HepG2 (cell line): ENCODE measurements around the gene ZC3H12A. TPM values are rescaled to one million over a fixed set of nuclear protein-coding genes. Genes with fewer than 3 reads are reported as not detected.

Experiments
- ATAC-seq: fragments of 200-7000 bp; cut with Tn5 transposase; 3 replicates; pipeline ENCODE4 v1.9.1; 2020; ENCODE audit warnings: mild to moderate bottlenecking, moderate library complexity
- BruUV-seq: library from RNA; stranded (reverse); fragments of 400-500 nt; replicated peaks from 2 replicates; lab custom pipeline; 2021; lab: Mats Ljungman, UMichigan
- CTCF ChIA-PET: fragments of 300-600 bp; formaldehyde crosslinking; extraction: SDS; loops from one replicate; lab custom pipeline; 2021; ENCODE audit warnings: low total read pairs, inconsistent platforms, low intra/inter-chr PET ratio; lab: Yijun Ruan, JAX
- POLR2A ChIA-PET: fragments of 350-600 bp; sonication (Branson Sonifier 250); formaldehyde crosslinking; loops from one replicate; lab custom pipeline; 2020; ENCODE audit warnings: antibody characterized with exemption, inconsistent platforms; lab: Yijun Ruan, JAX
- DNase-seq: peaks from one replicate; pipeline ENCODE4 v3.0.0-alpha.2; 2015; ENCODE audit warnings: low spot score
- FAIRE-seq: peaks from 3 replicates; lab custom pipeline; 2011; peaks lifted over from hg19 to GRCh38; lab: Jason Lieb, UNC
- H2AFZ ChIP-seq: one replicate; pipeline ENCODE4 v1.6.1; 2011; ENCODE audit warnings: low read length, inconsistent platforms
- H3K27ac ChIP-seq: fragments of 300-600 bp; 3 replicates; pipeline ENCODE4 v1.8.0; 2011; ENCODE audit warnings: mixed run types, mild to moderate bottlenecking, mixed read lengths, low read length, inconsistent platforms; ENCODE audit not compliant: insufficient read depth; ENCODE audit errors: extremely low read length
- H3K27me3 ChIP-seq, 2 experiments: fragments of 200-600 bp in 1 of 2; 2 replicates in 1 of 2; 3 replicates in 1 of 2; pipeline versions ENCODE4 v1.6.0 to v1.8.0; 2011; ENCODE audit warnings: low read length in 2 of 2, mild to moderate bottlenecking in 2 of 2, moderate library complexity in 2 of 2, inconsistent platforms in 1 of 2; ENCODE audit not compliant: insufficient read depth in 2 of 2, control insufficient read depth in 1 of 2
- H3K36me3 ChIP-seq, 2 experiments: fragments of 200-600 bp in 1 of 2; replicated peaks in 1 of 2; 2 replicates in 1 of 2; 3 replicates in 1 of 2; pipeline versions ENCODE4 v1.5.1 to v1.8.0; 2011; ENCODE audit warnings: low read length in 2 of 2, inconsistent platforms in 1 of 2; ENCODE audit not compliant: insufficient read depth in 2 of 2, control insufficient read depth in 1 of 2
- H3K4me1 ChIP-seq: 2 replicates; pipeline ENCODE4 v1.5.1; 2012; ENCODE audit warnings: low read length, inconsistent platforms; ENCODE audit not compliant: insufficient read depth
- H3K4me2 ChIP-seq: 2 replicates; pipeline ENCODE4 v1.6.0; 2011; ENCODE audit warnings: low read depth, low read length, inconsistent platforms
- H3K4me3 ChIP-seq, 3 experiments: fragments of 200-600 bp in 1 of 3; sonication (generic), shearing (Covaris generic) in 1 of 3; replicated peaks in 1 of 3; 2 replicates each; pipeline ENCODE4 v1.5.1; 2011 to 2016; ENCODE audit warnings: low read length in 3 of 3, inconsistent platforms in 2 of 3, low read depth in 2 of 3, mild to moderate bottlenecking in 2 of 3, control low read depth in 1 of 3, mixed read lengths in 1 of 3; ENCODE audit not compliant: insufficient read depth in 1 of 3
- H3K79me2 ChIP-seq: one replicate; pipeline ENCODE4 v1.6.1; 2011; ENCODE audit warnings: low read length, inconsistent platforms; ENCODE audit not compliant: insufficient read depth
- H3K9ac ChIP-seq: 2 replicates; pipeline ENCODE4 v1.6.0; 2011; ENCODE audit warnings: mild to moderate bottlenecking, low read depth, low read length, inconsistent platforms; ENCODE audit not compliant: insufficient read depth
- H3K9me3 ChIP-seq: 2 replicates; pipeline ENCODE4 v1.5.1; 2012; ENCODE audit warnings: mild to moderate bottlenecking, low read length
- H4K20me1 ChIP-seq: 2 replicates; pipeline ENCODE4 v1.6.0; 2011; ENCODE audit warnings: inconsistent platforms, mild to moderate bottlenecking, low read length, moderate library complexity; ENCODE audit not compliant: insufficient read depth
- GLMP ChIP-seq: sonication (generic); formaldehyde crosslinking; IDR thresholded peaks from 2 replicates; pipeline ENCODE4 v1.9.0; 2021; ENCODE audit warnings: missing genetic modification reagents, mild to moderate bottlenecking, borderline replicate concordance
- GRHL1 ChIP-seq: sonication (generic); formaldehyde crosslinking; conservative IDR thresholded peaks from 2 replicates; pipeline ENCODE4 v1.8.0; 2022; ENCODE audit warnings: missing genetic modification reagents
- ONECUT2 ChIP-seq: sonication (generic); formaldehyde crosslinking; IDR thresholded peaks from 2 replicates; pipeline ENCODE4 v1.4.0; 2020; ENCODE audit warnings: missing genetic modification reagents
- RFX5 ChIP-seq: IDR thresholded peaks from 2 replicates; pipeline ENCODE4 v1.6.1; 2011; ENCODE audit warnings: low read depth, low read length, improper control_type of control experiment
- ZBTB25 ChIP-seq: IDR thresholded peaks from 2 replicates; pipeline ENCODE4 v1.6.1; 2018; ENCODE audit warnings: missing genetic modification reagents
- ZBTB3 ChIP-seq: sonication (generic); formaldehyde crosslinking; IDR thresholded peaks from 2 replicates; pipeline ENCODE4 v1.4.0; 2020; ENCODE audit warnings: low read depth, mild to moderate bottlenecking, moderate library complexity, missing genetic modification reagents, borderline replicate concordance
- ZFP90 ChIP-seq: sonication (generic); formaldehyde crosslinking; IDR thresholded peaks from 2 replicates; pipeline ENCODE4 v1.8.0; 2022; ENCODE audit warnings: missing genetic modification reagents, mild to moderate bottlenecking, inconsistent platforms, borderline replicate concordance
- ZFP91 ChIP-seq: sonication (generic); formaldehyde crosslinking; IDR thresholded peaks from 2 replicates; pipeline ENCODE4 v1.9.0; 2022; ENCODE audit warnings: missing genetic modification reagents, mild to moderate bottlenecking, borderline replicate concordance
- ZKSCAN5 ChIP-seq: sonication (generic); formaldehyde crosslinking; IDR thresholded peaks from 2 replicates; pipeline ENCODE4 v1.5.1; 2020; ENCODE audit warnings: mild to moderate bottlenecking, missing genetic modification reagents
- ZMAT3 ChIP-seq: sonication (generic); formaldehyde crosslinking; conservative IDR thresholded peaks from 2 replicates; pipeline ENCODE4 v1.7.0; 2021; ENCODE audit warnings: missing genetic modification reagents
- ZNF282 ChIP-seq: fragments of 450-650 bp; IDR thresholded peaks from 2 replicates; pipeline ENCODE4 v1.6.1; 2018; ENCODE audit not compliant: partially characterized antibody
- ZNF30 ChIP-seq: sonication (generic); formaldehyde crosslinking; IDR thresholded peaks from 2 replicates; pipeline ENCODE4 v1.5.0; 2020; ENCODE audit warnings: mild to moderate bottlenecking, missing genetic modification reagents
- ZNF430 ChIP-seq: sonication (generic); formaldehyde crosslinking; IDR thresholded peaks from 2 replicates; pipeline ENCODE4 v1.9.0; 2021; ENCODE audit warnings: mild to moderate bottlenecking, missing genetic modification reagents
- ZNF451 ChIP-seq: sonication (generic); formaldehyde crosslinking; IDR thresholded peaks from 2 replicates; pipeline ENCODE4 v1.5.0; 2020; ENCODE audit warnings: mild to moderate bottlenecking, missing genetic modification reagents
- ZNF574 ChIP-seq: sonication (generic); formaldehyde crosslinking; IDR thresholded peaks from 2 replicates; pipeline ENCODE4 v1.4.0; 2020; ENCODE audit warnings: missing genetic modification reagents
- ZNF615 ChIP-seq: sonication (generic); formaldehyde crosslinking; IDR thresholded peaks from 2 replicates; pipeline ENCODE4 v1.5.0; 2020; ENCODE audit warnings: mild to moderate bottlenecking, missing genetic modification reagents, borderline replicate concordance
- WGBS: methylation state at CpG from one replicate; pipeline ENCODE4 v1.1.6; 2017; ENCODE audit warnings: low lambda C conversion rate; 5-methylcytosine and 5-hydroxymethylcytosine counted together
- in situ Hi-C: cut with HindIII; loops from 2 replicates; pipeline ENCODE4 v1.10.0; 2017; ENCODE audit warnings: low pct_unique_long_range_greater_than_20kb; ENCODE audit not compliant: extremely low pct_ligation_motif_present
- intact Hi-C: fragments of 100-400 bp; cut with micrococcal nuclease; formaldehyde crosslinking; loops from one replicate; pipeline ENCODE4 v1.10.0; 2022; ENCODE audit not compliant: unreplicated experiment
- polyA plus RNA-seq, 8 experiments: library from polyadenylated mRNA; depleted of rRNA in 3 of 8; stranded (reverse) in 7 of 8; unstranded in 1 of 8; fragments of >200 nt; fragmentation: Illumina TruSeq in 4 of 8; extraction: Trizol in 4 of 8; gene quantifications; 2 replicates each; pipeline versions ENCODE4 v1.2.1 to v1.2.3, GENCODE V29; 2011 to 2016; ENCODE audit warnings: low read depth in 4 of 8, missing spikeins in 1 of 8, mixed read lengths in 1 of 8; ENCODE audit not compliant: insufficient read depth in 1 of 8
- total RNA-seq, 5 experiments: library from RNA; depleted of rRNA; stranded (reverse); fragments of >200 nt; fragmentation: Illumina TruSeq; extraction: Trizol; gene quantifications; 2 replicates each; pipeline ENCODE4 v1.2.3, GENCODE V29; 2016; ENCODE audit warnings: low read depth in 1 of 5

ZC3H12A gene
- total and polyA plus RNA-seq, 2 of the 13 experiments (the other 11 are each of a cell fraction or from before 2014, with no cell fraction given): 6.8 to 13.3 TPM

- no peak for FAIRE-seq
- peak; percentile 84 for ATAC-seq
- peak; percentile 48 for DNase-seq
- Histone ChIP-seq H3K79me2 (no peaks in the 10 kb centered on the region), H3K4me3 (no peak overlapping the region), H3K27me3 (no peaks in the 10 kb centered on the region), H2AFZ (no peak overlapping the region), H3K9me3 (no peaks in the 10 kb centered on the region), H3K27ac (no peak overlapping the region), H4K20me1 (no peaks in the 10 kb centered on the region), H3K9ac (no peak overlapping the region), H3K36me3 (no peaks in the 10 kb centered on the region), H3K4me2 (peak overlapping the region; percentile 37), H3K4me1 (peaks cover 26% of the 10 kb centered on the region)
- intact Hi-C loops: no loop called here
- no TSS peak for BruUV-seq
- in situ Hi-C loops: no loop called here
- POLR2A ChIA-PET: no interaction called here
- CTCF ChIA-PET: no interaction called here
- WGBS: 34% methylated on average over 9 of the region's 9 CpGs
- TF ChIP-seq ZFP90 (CRISPR knock-in tag) (no peak), ZNF574 (CRISPR knock-in tag) (no peak), ZBTB25 (CRISPR knock-in tag) (no peak), RFX5 (no peak), ZNF430 (CRISPR knock-in tag) (no peak), ZFP91 (CRISPR knock-in tag) (no peak), GLMP (no peak), ONECUT2 (CRISPR knock-in tag) (no peak), ZNF282 (no peak), ZNF451 (CRISPR knock-in tag) (no peak), ZKSCAN5 (no peak), ZMAT3 (CRISPR knock-in tag) (no peak), ZNF615 (no peak), ZBTB3 (CRISPR knock-in tag) (no peak), GRHL1 (CRISPR knock-in tag) (no peak), ZNF30 (CRISPR knock-in tag) (no peak)
These were observed 12.5 kb upstream of the ZC3H12A start for GRCh38 chr1:37461698-37462436.
